Esophagus muscularis mucosa (tissue), 4 donors: ENCODE results near the gene TRAF2. TPM values are rescaled to one million over a fixed set of nuclear protein-coding genes. Genes with fewer than 3 reads are reported as not detected.

Experiments used
- DNase-seq: peaks from one replicate; pipeline ENCODE4 v3.0.0-alpha.2; 2017; ENCODE audit errors: extremely low spot score
- H3K27ac ChIP-seq, 4 donors: fragments of 200-600 bp; sonication (generic); replicated peaks in 1 of 4; 1 replicate in 3 of 4; 2 replicates in 1 of 4; pipeline ENCODE4 v1.5.1; 2016 to 2019; ENCODE audit warnings: mild to moderate bottlenecking in 1 of 4
- H3K27me3 ChIP-seq, 4 donors: fragments of 200-600 bp; sonication (generic); one replicate each; pipeline versions ENCODE4 v1.5.1 to v1.6.0; 2016 to 2019
- H3K36me3 ChIP-seq, 4 donors: fragments of 200-600 bp; sonication (generic); one replicate each; pipeline ENCODE4 v1.5.1; 2016 to 2019
- H3K4me1 ChIP-seq, 4 donors: fragments of 200-600 bp; sonication (generic); one replicate each; pipeline ENCODE4 v1.5.1; 2016 to 2019
- H3K4me3 ChIP-seq, 4 donors: fragments of 200-600 bp; sonication (generic); 1 replicate in 2 of 4; 2 replicates in 2 of 4; pipeline ENCODE4 v1.5.1; 2016 to 2019; ENCODE audit warnings: mild to moderate bottlenecking in 4 of 4, moderate library complexity in 1 of 4
- H3K9me3 ChIP-seq, 4 donors: fragments of 200-600 bp; sonication (generic); 1 replicate in 3 of 4; 2 replicates in 1 of 4; pipeline ENCODE4 v1.5.1; 2016 to 2019
- CTCF ChIP-seq, 3 experiments: fragments of 200-600 bp in 2 of 3; fragments of 450-650 bp in 1 of 3; sonication (generic) in 2 of 3; IDR thresholded peaks; one replicate each; pipeline ENCODE4 v1.5.1; 2017 to 2019; ENCODE audit warnings: antibody characterized with exemption in 3 of 3, mild to moderate bottlenecking in 2 of 3, moderate library complexity in 1 of 3
- EP300 ChIP-seq: sonication (generic); formaldehyde crosslinking; IDR thresholded peaks from one replicate; pipeline ENCODE4 v1.6.1; 2017; ENCODE audit warnings: antibody characterized with exemption
- POLR2A ChIP-seq: fragments of 450-650 bp; IDR thresholded peaks from one replicate; pipeline ENCODE4 v1.6.1; 2017; ENCODE audit warnings: antibody characterized with exemption, moderate library complexity, mild to moderate bottlenecking, low read depth
- POLR2AphosphoS5 ChIP-seq, 2 donors: sonication (generic); formaldehyde crosslinking; IDR thresholded peaks; one replicate each; pipeline ENCODE4 v1.6.1; 2017; ENCODE audit warnings: antibody characterized with exemption in 2 of 2
- WGBS: methylation state at CpG from one replicate; pipeline ENCODE4 v1.1.5; 2018; 5-methylcytosine and 5-hydroxymethylcytosine counted together
- intact Hi-C: fragments of 100-400 bp; cut with DNase I; formaldehyde crosslinking; loops from one replicate; pipeline ENCODE4 v1.15.1; 2023
- total RNA-seq, 4 donors: library from RNA; depleted of rRNA; stranded (reverse); fragments of >200 nt; gene quantifications; one replicate each; pipeline versions ENCODE4 v1.1.0 to v1.2.1, GENCODE V29; 2016

TRAF2 gene
- total RNA-seq, 4 donors from 2014 or later: 6.6 to 15.5 (median 12.4) TPM

GRCh38 chr9:136888454-136888853, 2.1 kb downstream of the TRAF2 start:
- intact Hi-C loops: no loop called here
- WGBS: 69% methylated on average over 4 of the region's 8 CpGs
- Histone ChIP-seq H3K4me3 (no peak overlapping the region), H3K27ac (no peak overlapping the region), H3K9me3 (no peaks in the 10 kb centered on the region), H3K27me3 (no peaks in the 10 kb centered on the region), H3K4me1 (peaks cover 15 to 25% (median 22%) of the 10 kb centered on the region in 4 donors), H3K36me3 (peaks cover 0 to 31% (median 21%) of the 10 kb centered on the region in 4 donors)
- TF ChIP-seq CTCF (IDR thresholded peaks at IDR 0.05) (no peak), EP300 (no peak), POLR2AphosphoS5 (IDR thresholded peaks at IDR 0.05) (no peak), POLR2A (no peak)
- DNase-seq: no peak

- Histone ChIP-seq H3K27ac (no peak overlapping the region), H3K27me3 (no peaks in the 10 kb centered on the region), H3K36me3 (peaks cover 0 to 39% (median 28%) of the 10 kb centered on the region in 4 donors), H3K4me1 (peaks cover 15 to 25% (median 22%) of the 10 kb centered on the region in 4 donors), H3K9me3 (no peaks in the 10 kb centered on the region), H3K4me3 (no peak overlapping the region)
- 94% methylated on average over 42 of the region's 42 CpGs for WGBS
- TF ChIP-seq CTCF (IDR thresholded peaks at IDR 0.05) (no peak), POLR2AphosphoS5 (IDR thresholded peaks at IDR 0.05) (no peak), POLR2A (no peak), EP300 (no peak)
- DNase-seq: no peak
- intact Hi-C loops: no loop called here
These were observed 3.5 kb downstream of the TRAF2 start for GRCh38 chr9:136889858-136890257.

DNA sequence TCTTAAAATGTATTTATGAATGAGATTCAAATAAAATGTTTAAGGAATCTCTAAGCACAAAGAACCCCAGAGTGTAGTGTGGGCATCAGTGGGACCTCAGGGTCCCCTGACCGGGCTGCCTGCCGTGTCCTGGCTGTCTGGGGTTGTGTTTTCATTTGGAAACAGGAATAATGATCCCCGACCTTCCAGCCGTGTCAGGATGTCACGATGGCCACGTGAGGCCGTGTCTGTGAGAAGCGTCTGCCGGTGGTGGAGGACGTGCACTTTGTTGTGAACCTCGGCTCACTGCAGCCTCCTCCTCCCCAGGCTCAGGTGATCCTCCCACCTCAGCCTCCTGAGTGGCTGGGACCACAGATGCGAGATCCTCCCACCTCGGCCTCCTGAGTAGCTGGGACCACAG, 4.3 kb downstream of the TRAF2 start:
- H3K27me3 ChIP-seq: no peaks in the 10 kb centered on the region
- intact Hi-C loops: no loop called here
- TF ChIP-seq CTCF (IDR thresholded peaks at IDR 0.05): no peak
- no peak for TF ChIP-seq EP300
- TF ChIP-seq POLR2A: no peak
- TF ChIP-seq POLR2AphosphoS5 (IDR thresholded peaks at IDR 0.05): no peak
- H3K4me3 ChIP-seq: no peak overlapping the region
- no peaks in the 10 kb centered on the region for H3K9me3 ChIP-seq
- H3K4me1 ChIP-seq: peaks cover 13 to 19% (median 17%) of the 10 kb centered on the region in 4 donors
- WGBS: 78% methylated on average over 13 of the region's 13 CpGs
- H3K27ac ChIP-seq: no peak overlapping the region
- DNase-seq: no peak
- H3K36me3 ChIP-seq: peaks cover 0 to 43% (median 34%) of the 10 kb centered on the region in 4 donors

DNA sequence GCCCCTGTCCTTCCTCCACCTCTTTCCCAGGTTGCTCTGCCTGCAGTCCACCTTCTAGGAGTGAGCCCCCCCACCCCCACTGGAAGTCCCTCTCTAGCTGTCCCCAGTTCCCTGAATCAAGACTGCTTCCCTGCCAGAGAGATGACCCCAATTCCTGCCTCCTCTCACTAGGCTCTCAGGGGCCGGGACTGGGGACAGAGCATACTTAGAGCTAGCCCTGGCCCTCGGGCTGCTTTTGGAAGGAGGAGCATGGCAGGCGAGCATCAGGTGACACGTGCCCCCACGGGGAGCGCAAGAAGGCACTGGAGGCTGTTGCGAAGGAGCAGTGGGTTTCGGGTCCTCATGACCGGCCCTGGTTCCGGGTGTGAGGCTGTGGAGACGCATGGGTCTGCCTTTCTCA, 9.7 kb downstream of the TRAF2 start:
- intact Hi-C loops: no loop called here
- Histone ChIP-seq H3K36me3 (peaks cover 8 to 51% (median 49%) of the 10 kb centered on the region in 4 donors), H3K4me3 (no peak overlapping the region), H3K9me3 (no peaks in the 10 kb centered on the region), H3K4me1 (peaks cover 4 to 7% (median 6%) of the 10 kb centered on the region in 4 donors), H3K27ac (no peak overlapping the region), H3K27me3 (no peaks in the 10 kb centered on the region)
- DNase-seq: no peak
- TF ChIP-seq POLR2A (no peak), EP300 (no peak), POLR2AphosphoS5 (IDR thresholded peaks at IDR 0.05) (no peak), CTCF (IDR thresholded peaks at IDR 0.05) (no peak)
- 78% methylated on average over 8 of the region's 11 CpGs for WGBS

DNA sequence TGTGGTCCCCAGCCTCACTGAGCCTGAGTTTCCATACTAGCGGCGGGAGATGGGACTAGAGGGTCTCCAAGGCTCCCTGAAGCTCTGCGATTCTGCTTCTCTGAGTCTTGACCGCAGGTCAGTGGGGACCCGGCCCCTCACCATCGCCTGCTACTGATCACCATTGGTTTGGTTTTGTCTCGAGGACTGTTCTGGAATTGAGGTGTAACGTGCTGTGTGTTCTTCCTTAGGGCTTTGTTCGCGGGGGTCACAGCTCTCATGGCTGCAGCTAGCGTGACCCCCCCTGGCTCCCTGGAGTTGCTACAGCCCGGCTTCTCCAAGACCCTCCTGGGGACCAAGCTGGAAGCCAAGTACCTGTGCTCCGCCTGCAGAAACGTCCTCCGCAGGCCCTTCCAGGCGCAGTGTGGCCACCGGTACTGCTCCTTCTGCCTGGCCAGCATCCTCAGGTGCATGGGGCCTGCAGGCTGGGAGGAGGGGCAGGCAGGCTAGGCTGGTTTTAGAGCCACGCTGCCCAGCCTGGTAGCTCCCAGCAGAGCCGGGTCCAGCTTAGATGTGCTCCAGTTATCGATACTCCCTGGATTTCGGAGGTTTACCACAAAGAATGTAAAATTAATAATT, 12.3 kb downstream of the TRAF2 start:
- Histone ChIP-seq H3K9me3 (no peaks in the 10 kb centered on the region), H3K27ac (no peak overlapping the region), H3K4me3 (no peak overlapping the region), H3K36me3 (peaks cover 8 to 38% (median 34%) of the 10 kb centered on the region in 4 donors), H3K4me1 (peaks cover 29 to 33% (median 31%) of the 10 kb centered on the region in 4 donors), H3K27me3 (no peaks in the 10 kb centered on the region)
- intact Hi-C loops: no loop called here
- no peak for TF ChIP-seq CTCF (IDR thresholded peaks at IDR 0.05)
- no peak for TF ChIP-seq POLR2A
- no peak for TF ChIP-seq POLR2AphosphoS5 (IDR thresholded peaks at IDR 0.05)
- no peak for TF ChIP-seq EP300
- DNase-seq: no peak
- 96% methylated on average over 18 of the region's 21 CpGs for WGBS
